NAMALWA (cell line): ENCODE measurements around the gene RGS11.
"Not testable (repeated sequence)": the region's sequence is repeated elsewhere in the genome, so short reads cannot be mapped to it uniquely, and the experiment has no call there.

Source experiments
- DNase-seq: peaks from one replicate; pipeline ENCODE4 v3.0.0-alpha.2; 2015; ENCODE audit warnings: low spot score

RGS11 gene

GRCh38 chr16:263182-263774 lies 12.5 kb downstream of the RGS11 start:
- DNase-seq = no peak

GRCh38 chr16:262121-262745 lies 13.5 kb downstream of the RGS11 start:
- DNase-seq = no peak

- no peak for DNase-seq
Observed at GRCh38 chr16:261031-261691, 14.6 kb downstream of the RGS11 start.

- DNase-seq = no peak
Observed at GRCh38 chr16:260326-260725, 15.4 kb downstream of the RGS11 start.

- DNase-seq = no peak
Observed at GRCh38 chr16:259814-260253, 15.9 kb downstream of the RGS11 start.

- DNase-seq = no peak
Observed at GRCh38 chr16:259226-259625, 16.5 kb downstream of the RGS11 start.

GRCh38 chr16:258091-258490 lies 17.7 kb downstream of the RGS11 start:
- not testable (repeated sequence) for DNase-seq

- no peak for DNase-seq
Observed at GRCh38 chr16:255183-255582, 20.6 kb downstream of the RGS11 start.

GRCh38 chr16:254461-254860 lies 21.3 kb downstream of the RGS11 start:
- DNase-seq = no peak

GRCh38 chr16:253833-254232 lies 21.9 kb downstream of the RGS11 start:
- DNase-seq = no peak

- DNase-seq = no peak
Observed at GRCh38 chr16:252366-253337, 23.1 kb downstream of the RGS11 start.

- no peak for DNase-seq
Observed at GRCh38 chr16:249431-249830, 26.3 kb downstream of the RGS11 start.

GRCh38 chr16:247027-247426 lies 28.7 kb downstream of the RGS11 start:
- no peak for DNase-seq

GRCh38 chr16:245105-245504 lies 30.6 kb downstream of the RGS11 start:
- DNase-seq = no peak

- DNase-seq = no peak
Observed at GRCh38 chr16:243348-243747, 32.4 kb downstream of the RGS11 start.

- DNase-seq = no peak
Observed at GRCh38 chr16:242281-242680, 33.5 kb downstream of the RGS11 start.

GRCh38 chr16:240559-240958 lies 35.2 kb downstream of the RGS11 start:
- DNase-seq = no peak

- DNase-seq = no peak
Observed at GRCh38 chr16:239948-240277, 35.8 kb downstream of the RGS11 start.

GRCh38 chr16:234468-235305 lies 41.1 kb downstream of the RGS11 start, which contains the start of gene FAM234A:
Gene FAM234A, plus strand, starts transcription at chr16:234821. Its CDS starts 19,593 bp downstream, at chr16:254414.
- peak; percentile 96 for DNase-seq

- no peak for DNase-seq
Observed at GRCh38 chr16:230949-231348, 44.8 kb downstream of the RGS11 start.

GRCh38 chr16:230351-230750 lies 45.4 kb downstream of the RGS11 start:
- DNase-seq = not testable (repeated sequence)
